Small intestine (tissue), 7 donors: ENCODE measurements around the gene SPACA7. TPM values are rescaled to one million over a fixed set of nuclear protein-coding genes. Genes with fewer than 3 reads are reported as not detected.

Source experiments
- DNase-seq, 2 donors: peaks; one replicate each; pipeline versions ENCODE4 v3.0.0 to v3.0.0-alpha.2; 2013
- FAIRE-seq: peaks from 2 replicates; lab custom pipeline; 2012; peaks lifted over from hg19 to GRCh38; lab: Jason Lieb, UNC
- H3K27ac ChIP-seq, 3 donors: one replicate each; pipeline ENCODE4 v1.5.1; 2013; ENCODE audit warnings: low read length in 2 of 3, mild to moderate bottlenecking in 2 of 3, control low read depth in 1 of 3, inconsistent platforms in 1 of 3, low read depth in 1 of 3, moderate library complexity in 1 of 3
- H3K27me3 ChIP-seq, 3 donors: one replicate each; pipeline ENCODE4 v1.6.1; 2013; ENCODE audit warnings: low read length in 3 of 3, inconsistent platforms in 1 of 3; ENCODE audit not compliant: control insufficient read depth in 3 of 3, insufficient read depth in 3 of 3
- H3K36me3 ChIP-seq, 3 donors: one replicate each; pipeline ENCODE4 v1.6.1; 2013; ENCODE audit warnings: low read length in 3 of 3, inconsistent platforms in 1 of 3, low read depth in 1 of 3, mild to moderate bottlenecking in 1 of 3, moderate library complexity in 1 of 3; ENCODE audit not compliant: control insufficient read depth in 3 of 3, insufficient read depth in 2 of 3
- H3K4me1 ChIP-seq, 3 donors: one replicate each; pipeline ENCODE4 v1.6.1; 2013; ENCODE audit warnings: low read length in 2 of 3, inconsistent platforms in 1 of 3, low read depth in 1 of 3, mild to moderate bottlenecking in 1 of 3, moderate library complexity in 1 of 3; ENCODE audit not compliant: control insufficient read depth in 3 of 3, insufficient read depth in 2 of 3
- H3K4me3 ChIP-seq, 3 donors: one replicate each; pipeline ENCODE4 v1.5.1; 2013; ENCODE audit warnings: low read length in 3 of 3, control low read depth in 1 of 3, inconsistent platforms in 1 of 3, low read depth in 1 of 3, mild to moderate bottlenecking in 1 of 3, moderate library complexity in 1 of 3
- H3K9me3 ChIP-seq, 2 donors: one replicate each; pipeline ENCODE4 v1.6.1; 2013; ENCODE audit warnings: low read depth in 1 of 2, low read length in 1 of 2; ENCODE audit not compliant: control insufficient read depth in 2 of 2, insufficient read depth in 1 of 2
- WGBS, 3 donors: extraction: QIAGEN DNeasy Blood & Tissue Kit; methylation state at CpG; one replicate each; pipeline ENCODE4 v1.1.7; 2013; 5-methylcytosine and 5-hydroxymethylcytosine counted together
- polyA plus RNA-seq, 4 donors: library from polyadenylated mRNA; stranded (reverse) in 3 of 4; unstranded in 1 of 4; fragments of 200-250 nt in 3 of 4; fragments of 120-200 nt in 1 of 4; gene quantifications; one replicate each; pipeline versions ENCODE4 v1.2.1 to v1.2.3, GENCODE V29; 2013
- donor health status: healthy with polysubstance abuse.
- donor health status: control.
- donor health status: control.
- donor health status: Bipolar disorder and iron deficiency.
- donor health status: healthy.

SPACA7 gene
- polyA plus RNA-seq, 4 donors: not detected

DNA sequence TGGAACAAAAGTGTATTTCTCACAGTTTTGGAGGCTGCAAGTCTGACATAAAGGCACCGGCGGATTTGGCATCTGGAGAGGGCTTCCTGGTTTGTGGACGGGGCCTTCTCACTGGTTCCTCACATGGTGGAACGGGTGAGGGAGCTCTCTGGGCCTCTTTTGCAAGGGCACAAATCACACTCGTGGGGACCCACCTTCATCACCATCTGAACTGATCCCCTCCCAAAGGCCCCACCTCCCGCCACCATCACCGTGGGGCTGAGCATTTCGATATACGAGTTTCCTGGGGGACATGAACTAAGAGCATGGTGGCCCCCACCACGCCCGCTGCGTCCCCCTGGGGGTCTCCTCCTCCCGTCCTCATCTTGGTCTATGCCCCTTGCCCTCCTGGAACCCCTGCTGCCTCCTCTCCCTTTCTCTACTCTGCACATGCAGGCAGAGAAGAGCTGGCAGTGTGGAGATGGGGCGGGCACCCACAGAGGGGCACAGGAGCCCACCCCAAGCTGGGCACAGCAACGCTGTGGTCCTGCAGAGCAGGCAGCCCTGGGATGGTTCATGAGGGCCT, 20.8 kb upstream of the SPACA7 start:
- Histone ChIP-seq H3K4me3 (no peak overlapping the region), H3K4me1 (no peaks in the 10 kb centered on the region), H3K36me3 (no peaks in the 10 kb centered on the region), H3K9me3 (no peaks in the 10 kb centered on the region), H3K27ac (no peak overlapping the region), H3K27me3 (no peaks in the 10 kb centered on the region)
- DNase-seq (no peak), FAIRE-seq (no peak)
- 74 to 87% (median 75%) methylated on average over 15 of the region's 15 CpGs for WGBS, 3 donors

DNA sequence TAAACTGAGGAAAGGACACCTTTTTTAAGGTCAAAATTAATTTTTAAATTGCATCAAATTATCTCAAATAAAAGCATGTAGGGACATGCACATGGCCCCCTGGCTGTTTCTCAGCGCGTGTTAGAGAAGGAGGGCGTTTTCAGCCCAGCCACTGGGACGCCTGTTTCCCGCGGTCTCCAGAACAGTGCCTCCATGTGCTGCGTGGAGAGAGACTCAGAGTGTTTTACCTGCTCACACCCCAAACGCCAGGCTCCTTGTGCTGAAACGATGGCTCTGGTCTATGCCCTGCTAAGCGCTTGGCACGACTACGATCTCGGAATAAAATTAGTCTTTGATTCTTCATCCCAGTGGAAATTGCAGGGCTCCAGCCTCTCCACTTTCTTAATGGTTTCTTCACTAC, 20.0 kb upstream of the SPACA7 start:
- H3K36me3 ChIP-seq: no peaks in the 10 kb centered on the region
- DNase-seq (no peak), FAIRE-seq (no peak)
- no peak overlapping the region for H3K4me3 ChIP-seq
- H3K9me3 ChIP-seq: no peaks in the 10 kb centered on the region
- H3K4me1 ChIP-seq: no peaks in the 10 kb centered on the region
- WGBS, 3 donors: 83 to 89% (median 87%) methylated on average over 13 of the region's 13 CpGs
- no peak overlapping the region for H3K27ac ChIP-seq
- H3K27me3 ChIP-seq: no peaks in the 10 kb centered on the region

GRCh38 chr13:112358156-112358555, 18.0 kb upstream of the SPACA7 start:
- no peaks in the 10 kb centered on the region for H3K27me3 ChIP-seq
- no peaks in the 10 kb centered on the region for H3K9me3 ChIP-seq
- no peaks in the 10 kb centered on the region for H3K4me1 ChIP-seq
- no peaks in the 10 kb centered on the region for H3K36me3 ChIP-seq
- DNase-seq (no peak), FAIRE-seq (no peak)
- H3K4me3 ChIP-seq: no peak overlapping the region
- WGBS, 3 donors: 95 to 97% (median 96%) methylated on average over 4 of the region's 4 CpGs
- no peak overlapping the region for H3K27ac ChIP-seq

DNA sequence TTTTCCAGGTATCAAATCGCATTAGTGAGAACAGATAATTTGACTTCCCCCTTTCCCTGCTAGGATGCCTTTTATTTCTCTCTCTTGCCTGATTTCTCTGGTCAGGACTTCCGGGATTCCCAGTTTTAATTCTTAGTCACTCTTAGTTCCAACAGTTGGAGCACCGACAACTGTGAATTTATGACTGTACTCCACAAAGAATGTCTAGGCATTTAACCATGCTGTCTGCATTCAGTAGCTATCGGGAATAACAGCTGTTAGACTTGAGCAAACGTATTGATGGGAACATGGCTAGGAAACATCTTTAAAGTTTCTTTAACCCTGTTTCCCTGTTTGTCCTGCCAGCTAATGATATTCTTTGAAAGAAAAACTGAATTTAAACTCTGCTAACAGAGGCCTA, 14.1 kb upstream of the SPACA7 start:
- 68 to 84% (median 77%) methylated on average over 5 of the region's 5 CpGs for WGBS, 3 donors
- no peak overlapping the region for H3K4me3 ChIP-seq
- no peaks in the 10 kb centered on the region for H3K36me3 ChIP-seq
- no peaks in the 10 kb centered on the region for H3K4me1 ChIP-seq
- H3K27me3 ChIP-seq: no peaks in the 10 kb centered on the region
- H3K27ac ChIP-seq: no peak overlapping the region
- no peak for DNase-seq
- peaks cover 0 to 11% of the 10 kb centered on the region in 2 donors for H3K9me3 ChIP-seq
- no peak for FAIRE-seq

DNA sequence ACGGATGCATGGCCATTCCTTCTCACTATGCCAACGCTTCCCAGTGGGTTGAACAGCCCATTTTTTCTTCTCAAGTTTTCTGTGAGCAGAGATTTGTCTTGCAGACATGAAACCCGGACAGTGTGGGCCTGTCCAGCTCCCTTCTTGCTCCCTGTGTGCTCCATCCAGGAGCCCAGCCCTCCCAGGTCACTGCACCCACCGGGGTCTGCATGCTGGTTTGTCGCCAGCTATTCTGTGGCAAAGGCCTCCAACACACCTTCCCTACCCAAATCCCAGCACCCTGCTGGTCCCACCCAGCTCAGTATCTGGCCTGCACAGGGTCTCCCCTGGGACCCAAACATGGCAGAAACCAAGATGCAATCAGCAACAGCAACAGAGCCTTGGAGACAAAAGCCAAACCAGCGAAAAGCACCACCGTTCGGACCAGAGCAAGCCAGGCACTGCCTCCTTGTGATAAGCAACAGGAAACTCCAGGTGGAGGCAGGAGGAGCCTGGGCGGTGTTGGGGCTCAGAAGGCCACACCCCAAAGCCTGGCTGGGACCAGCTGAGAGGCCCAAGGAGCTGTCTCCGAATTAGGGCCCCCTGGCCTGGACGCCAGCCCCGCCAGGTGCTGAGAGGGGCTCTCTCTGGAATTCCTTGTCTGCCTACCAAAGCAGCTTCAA, 12.2 kb upstream of the SPACA7 start:
- H3K9me3 ChIP-seq: peaks cover 0 to 12% of the 10 kb centered on the region in 2 donors
- FAIRE-seq (no peak), DNase-seq (no peak)
- no peaks in the 10 kb centered on the region for H3K36me3 ChIP-seq
- H3K27me3 ChIP-seq: no peaks in the 10 kb centered on the region
- H3K4me1 ChIP-seq: no peaks in the 10 kb centered on the region
- WGBS, 3 donors: 48 to 55% (median 54%) methylated on average over 12 of the region's 12 CpGs
- no peak overlapping the region for H3K27ac ChIP-seq
- no peak overlapping the region for H3K4me3 ChIP-seq

- no peak for DNase-seq
- no peak overlapping the region for H3K4me3 ChIP-seq
- 54 to 76% (median 75%) methylated on average over 4 of the region's 4 CpGs for WGBS, 3 donors
- H3K27ac ChIP-seq: no peak overlapping the region
- no peaks in the 10 kb centered on the region for H3K36me3 ChIP-seq
- FAIRE-seq: no peak
- peaks cover 0 to 12% of the 10 kb centered on the region in 2 donors for H3K9me3 ChIP-seq
- H3K27me3 ChIP-seq: no peaks in the 10 kb centered on the region
- H3K4me1 ChIP-seq: no peaks in the 10 kb centered on the region
Measured at GRCh38 chr13:112366907-112367646, 9.1 kb upstream of the SPACA7 start.

GRCh38 chr13:112368883-112369282, 7.3 kb upstream of the SPACA7 start:
- H3K9me3 ChIP-seq: peaks cover 0 to 12% of the 10 kb centered on the region in 2 donors
- H3K4me3 ChIP-seq: no peak overlapping the region
- H3K27me3 ChIP-seq: no peaks in the 10 kb centered on the region
- no peaks in the 10 kb centered on the region for H3K4me1 ChIP-seq
- no peak overlapping the region for H3K27ac ChIP-seq
- FAIRE-seq (no peak), DNase-seq (no peak)
- WGBS, 3 donors: 92 to 93% (median 93%) methylated on average over 8 of the region's 8 CpGs
- no peaks in the 10 kb centered on the region for H3K36me3 ChIP-seq

DNA sequence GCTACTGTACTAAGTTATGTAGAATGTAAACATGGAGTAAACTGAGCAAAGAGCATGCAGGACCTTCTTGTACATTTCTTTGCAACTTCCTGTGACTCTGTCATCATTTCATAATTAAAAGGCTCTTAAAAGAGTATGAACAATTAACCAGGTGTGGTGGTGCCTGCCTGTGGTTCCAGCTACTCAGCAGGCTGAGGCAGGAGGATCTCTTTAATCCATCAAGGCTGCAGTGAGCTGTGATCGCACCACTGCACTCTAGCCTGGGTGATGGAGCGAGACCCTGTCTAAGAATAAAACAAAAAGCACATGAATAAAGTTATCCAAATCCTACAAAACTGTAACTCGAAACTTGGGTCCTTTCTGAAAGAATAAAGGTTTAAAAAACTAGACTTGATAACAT, 5.8 kb upstream of the SPACA7 start:
- FAIRE-seq: no peak

More for the DNA sequence above, 5.8 kb upstream of the SPACA7 start:
- peaks cover 0 to 12% of the 10 kb centered on the region in 2 donors for H3K9me3 ChIP-seq
- 73 to 76% (median 74%) methylated on average over 3 of the region's 3 CpGs for WGBS, 3 donors
- H3K4me1 ChIP-seq: no peaks in the 10 kb centered on the region
- no peak for DNase-seq
- H3K4me3 ChIP-seq: no peak overlapping the region
- no peaks in the 10 kb centered on the region for H3K27me3 ChIP-seq
- no peak overlapping the region for H3K27ac ChIP-seq
- no peaks in the 10 kb centered on the region for H3K36me3 ChIP-seq
